ENCODE measurements around the gene KRTAP10-1. TPM values are rescaled to one million over a fixed set of nuclear protein-coding genes. Genes with fewer than 3 reads are reported as not detected.

Gene KRTAP10-1
- total RNA-seq, 4 donors from 2014 or later, result 0.83 to 8.5 (median 2.6) TPM; not detected in 1

DNA sequence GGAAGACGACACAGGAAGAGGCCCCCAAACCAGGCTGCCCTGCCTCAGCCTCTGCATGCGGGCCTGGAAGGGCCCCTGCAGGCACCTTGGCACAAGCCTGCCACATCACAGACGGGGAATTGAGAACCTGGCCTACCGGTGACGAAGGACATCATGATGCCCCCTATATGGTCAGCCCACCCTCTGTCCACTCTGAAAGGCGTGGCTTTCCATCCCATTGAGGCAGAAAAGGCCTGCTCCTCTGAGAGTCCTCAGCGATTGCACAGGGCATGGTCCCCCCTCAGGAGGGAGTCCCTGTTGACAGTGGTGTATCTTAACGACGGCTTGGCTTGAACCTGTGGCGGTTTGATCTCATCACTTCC is 11.4 kb downstream of the KRTAP10-1 start:
- TF ChIP-seq EP300 (IDR thresholded peaks at IDR 0.05), result no peak
- no peak for TF ChIP-seq POLR2AphosphoS5 (IDR thresholded peaks at IDR 0.05)
- 90% methylated on average over 7 of the region's 10 CpGs for WGBS
- Histone ChIP-seq H3K27ac (no peak overlapping the region), H3K4me1 (no peaks in the 10 kb centered on the region), H3K4me3 (no peak overlapping the region), H3K36me3 (no peaks in the 10 kb centered on the region), H3K9me3 (no peaks in the 10 kb centered on the region), H3K27me3 (peaks cover 16% of the 10 kb centered on the region)
- peak in 1 of 2 donors; percentile 44 for DNase-seq (ENCODE audit: low spot score in 2 of 2)

DNA sequence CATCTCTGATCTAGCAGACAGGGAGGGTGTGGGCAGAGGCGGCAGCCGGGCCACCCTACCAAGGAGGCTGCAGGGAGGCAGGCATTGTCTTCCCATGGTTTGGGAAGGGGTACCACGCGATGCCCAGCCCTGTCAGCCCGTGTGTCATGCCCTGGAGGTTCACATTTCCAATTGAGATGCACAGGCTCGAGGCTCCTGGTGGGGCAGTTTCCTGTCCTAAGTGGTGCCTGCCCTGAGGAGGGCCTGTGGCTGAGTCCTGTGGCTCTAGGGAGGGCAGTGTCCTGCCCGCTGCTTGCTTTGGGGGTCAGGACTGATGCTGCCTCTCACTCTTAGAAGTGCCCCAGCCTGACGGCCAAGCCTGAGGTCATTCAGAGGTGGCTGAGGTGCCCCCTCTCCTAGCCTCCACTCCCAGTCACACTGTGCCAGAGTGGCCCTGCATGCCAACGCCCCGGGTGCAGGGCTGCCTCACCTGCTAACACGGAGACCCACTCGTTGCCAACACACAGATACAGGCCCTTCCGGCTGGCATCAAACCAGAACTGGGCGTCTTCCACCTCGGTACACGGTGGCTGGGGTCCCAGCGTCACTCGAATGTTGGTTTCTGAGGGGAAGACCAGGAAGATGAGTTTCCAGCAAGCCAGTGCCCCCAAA is 11.9 kb downstream of the KRTAP10-1 start:
- Histone ChIP-seq H3K36me3 (no peaks in the 10 kb centered on the region), H3K9me3 (no peaks in the 10 kb centered on the region), H3K27ac (no peak overlapping the region), H3K27me3 (peaks cover 11% of the 10 kb centered on the region), H3K4me1 (no peaks in the 10 kb centered on the region), H3K4me3 (no peak overlapping the region)
- 62% methylated on average over 2 of the region's 18 CpGs for WGBS
- DNase-seq (ENCODE audit: low spot score in 2 of 2), result peak; percentile 35 to 71
- TF ChIP-seq EP300 (IDR thresholded peaks at IDR 0.05) (no peak), POLR2A (IDR thresholded peaks at IDR 0.05) (no peak), POLR2AphosphoS5 (IDR thresholded peaks at IDR 0.05) (no peak)
- TF ChIP-seq, protein P1, sequence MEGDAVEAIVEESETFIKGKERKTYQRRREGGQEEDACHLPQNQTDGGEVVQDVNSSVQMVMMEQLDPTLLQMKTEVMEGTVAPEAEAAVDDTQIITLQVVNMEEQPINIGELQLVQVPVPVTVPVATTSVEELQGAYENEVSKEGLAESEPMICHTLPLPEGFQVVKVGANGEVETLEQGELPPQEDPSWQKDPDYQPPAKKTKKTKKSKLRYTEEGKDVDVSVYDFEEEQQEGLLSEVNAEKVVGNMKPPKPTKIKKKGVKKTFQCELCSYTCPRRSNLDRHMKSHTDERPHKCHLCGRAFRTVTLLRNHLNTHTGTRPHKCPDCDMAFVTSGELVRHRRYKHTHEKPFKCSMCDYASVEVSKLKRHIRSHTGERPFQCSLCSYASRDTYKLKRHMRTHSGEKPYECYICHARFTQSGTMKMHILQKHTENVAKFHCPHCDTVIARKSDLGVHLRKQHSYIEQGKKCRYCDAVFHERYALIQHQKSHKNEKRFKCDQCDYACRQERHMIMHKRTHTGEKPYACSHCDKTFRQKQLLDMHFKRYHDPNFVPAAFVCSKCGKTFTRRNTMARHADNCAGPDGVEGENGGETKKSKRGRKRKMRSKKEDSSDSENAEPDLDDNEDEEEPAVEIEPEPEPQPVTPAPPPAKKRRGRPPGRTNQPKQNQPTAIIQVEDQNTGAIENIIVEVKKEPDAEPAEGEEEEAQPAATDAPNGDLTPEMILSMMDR (IDR thresholded peaks at IDR 0.05), result no peak

DNA sequence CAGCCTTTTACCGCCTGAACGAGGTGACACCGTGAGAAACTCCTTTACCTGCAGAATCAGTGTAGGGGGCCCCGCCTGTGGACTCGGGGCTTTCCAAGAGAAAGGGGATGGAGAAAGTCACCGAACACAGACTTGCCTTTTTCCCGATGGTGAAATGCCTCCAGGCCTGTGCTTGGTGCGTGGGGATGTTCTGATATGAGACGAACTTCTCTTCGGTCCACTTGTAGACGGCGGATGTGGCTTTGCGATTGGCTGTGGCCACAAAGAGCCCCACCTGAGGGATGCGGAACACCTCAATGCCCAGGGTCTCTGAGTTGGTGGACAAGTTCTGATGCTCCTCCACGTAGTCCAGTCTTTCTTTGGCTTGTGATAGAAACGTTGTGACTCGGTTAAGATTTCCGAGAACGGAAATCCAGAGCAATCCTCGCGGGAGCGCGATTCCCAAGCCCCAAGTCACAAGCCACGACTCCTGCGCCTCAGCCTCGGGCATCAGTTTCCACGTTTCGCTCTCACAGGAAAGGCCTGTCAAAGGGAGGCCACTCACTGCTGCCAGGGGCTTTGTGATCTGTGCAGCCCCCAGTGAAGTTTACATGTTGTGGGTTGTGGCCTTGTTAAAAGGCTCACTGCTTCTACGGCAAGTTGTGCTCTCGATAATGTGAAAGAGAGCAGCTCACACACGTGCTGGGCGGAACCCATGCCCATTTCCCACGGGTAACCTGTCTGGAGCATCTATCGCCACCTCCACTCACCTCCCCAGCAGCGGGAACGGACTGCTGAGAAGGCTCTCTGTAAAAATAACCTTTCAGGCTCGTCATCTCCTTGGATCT is 12.6 kb downstream of the KRTAP10-1 start:
- 90% methylated on average over 34 of the region's 37 CpGs for WGBS
- no peak overlapping the region for H3K4me3 ChIP-seq
- no peaks in the 10 kb centered on the region for H3K4me1 ChIP-seq
- DNase-seq (ENCODE audit: low spot score in 2 of 2), result peak; percentile 39 to 57
- no peaks in the 10 kb centered on the region for H3K9me3 ChIP-seq
- TF ChIP-seq POLR2AphosphoS5 (IDR thresholded peaks at IDR 0.05), result no peak
- no peak for TF ChIP-seq POLR2A (IDR thresholded peaks at IDR 0.05)
- peaks cover 11% of the 10 kb centered on the region for H3K27me3 ChIP-seq
- no peak overlapping the region for H3K27ac ChIP-seq
- no peaks in the 10 kb centered on the region for H3K36me3 ChIP-seq

DNA sequence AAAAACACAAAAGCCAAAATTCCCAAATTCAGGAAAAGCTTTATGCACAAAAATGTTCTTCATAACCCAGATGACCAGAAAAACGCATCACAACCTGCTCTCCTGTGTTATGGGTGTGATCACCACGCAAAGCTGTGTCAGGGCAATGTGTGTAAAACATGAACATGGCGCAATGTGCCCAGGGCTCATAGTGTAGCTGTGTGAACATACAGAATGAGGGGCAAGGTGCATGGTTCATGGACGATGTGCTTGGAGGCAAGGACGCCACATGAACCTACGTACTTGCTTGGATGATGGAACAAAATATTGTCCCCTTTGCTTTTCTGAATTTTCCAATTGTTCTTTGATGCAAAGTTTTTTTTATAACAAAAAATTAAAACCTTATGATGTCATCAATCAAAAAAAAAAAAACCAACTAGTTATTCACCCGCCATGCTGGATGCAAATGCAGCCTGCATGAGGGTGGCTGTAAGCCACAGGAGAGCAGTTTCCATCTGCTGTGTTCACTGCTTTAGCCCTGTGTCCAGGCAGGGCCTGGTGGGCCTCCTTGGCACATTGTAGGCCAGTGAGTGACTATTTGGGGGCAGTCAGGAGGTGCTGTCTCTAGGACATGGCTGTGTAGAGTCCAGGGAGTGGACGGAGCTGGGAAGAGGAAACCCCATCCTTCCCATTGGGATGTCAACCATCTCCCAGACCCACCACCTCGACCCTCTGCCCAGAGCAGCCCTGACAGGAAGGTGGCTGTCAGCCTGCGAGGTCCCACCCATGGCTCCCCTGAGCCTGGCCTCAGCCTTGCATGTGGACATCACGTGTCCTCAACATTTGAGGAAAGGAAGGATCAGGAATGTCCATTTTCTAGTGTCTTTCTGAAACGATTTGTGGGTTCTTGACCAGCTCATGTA is 13.6 kb downstream of the KRTAP10-1 start:
- Histone ChIP-seq H3K9me3 (no peaks in the 10 kb centered on the region), H3K27me3 (peaks cover 11% of the 10 kb centered on the region), H3K4me3 (no peak overlapping the region), H3K4me1 (no peaks in the 10 kb centered on the region), H3K27ac (no peak overlapping the region), H3K36me3 (no peaks in the 10 kb centered on the region)
- peak; percentile 34 to 43 for DNase-seq (ENCODE audit: low spot score in 2 of 2)
- TF ChIP-seq, protein P1 (IDR thresholded peaks at IDR 0.05), result no peak
- TF ChIP-seq POLR2AphosphoS5 (IDR thresholded peaks at IDR 0.05), result no peak
- no peak for TF ChIP-seq POLR2A (IDR thresholded peaks at IDR 0.05)
- no peak for TF ChIP-seq EP300 (IDR thresholded peaks at IDR 0.05)
- WGBS, result 87% methylated on average over 12 of the region's 12 CpGs

DNA sequence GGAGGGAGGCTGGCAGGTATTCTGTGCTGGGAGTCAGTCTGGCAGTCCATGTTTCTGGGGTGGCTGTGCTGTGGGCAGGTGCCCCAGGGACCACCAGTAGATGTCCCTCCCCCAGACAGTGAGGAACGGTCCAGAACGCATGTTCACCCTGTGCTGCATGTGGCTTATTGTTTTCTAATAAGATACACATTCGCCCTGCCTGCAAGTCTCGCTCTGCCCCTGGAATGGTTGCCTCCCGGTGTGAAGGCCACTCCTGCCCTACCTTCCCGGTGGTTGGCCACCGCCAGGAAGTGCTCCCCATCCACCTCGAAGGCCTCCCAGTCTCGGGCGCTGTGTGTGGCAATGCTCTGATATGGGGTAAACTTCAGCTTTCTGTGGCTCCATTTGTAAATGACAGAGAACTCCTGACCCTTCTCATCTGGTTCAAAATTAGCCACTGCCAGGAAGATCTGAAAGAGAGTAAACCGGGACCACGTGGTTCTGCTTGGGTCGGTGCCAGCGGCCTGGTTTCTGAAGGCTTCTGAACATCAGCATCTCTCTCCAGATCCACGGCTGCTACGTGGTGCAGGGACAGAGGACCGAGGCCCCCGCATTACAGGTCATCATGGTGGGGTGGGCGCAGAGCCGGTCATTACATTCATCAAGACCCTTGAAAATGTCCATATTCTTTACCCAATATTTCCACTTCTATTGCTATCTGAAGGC is 14.5 kb downstream of the KRTAP10-1 start:
- peaks cover 12% of the 10 kb centered on the region for H3K27me3 ChIP-seq
- H3K4me3 ChIP-seq, result no peak overlapping the region
- 87% methylated on average over 20 of the region's 20 CpGs for WGBS
- TF ChIP-seq EP300 (IDR thresholded peaks at IDR 0.05) (no peak), POLR2AphosphoS5 (IDR thresholded peaks at IDR 0.05) (no peak), POLR2A (IDR thresholded peaks at IDR 0.05) (no peak)
- TF ChIP-seq, protein P1 (IDR thresholded peaks at IDR 0.05), result no peak
- H3K27ac ChIP-seq, result no peak overlapping the region
- no peaks in the 10 kb centered on the region for H3K9me3 ChIP-seq
- DNase-seq (ENCODE audit: low spot score in 2 of 2), result peak; percentile 52 to 72
- H3K4me1 ChIP-seq, result no peaks in the 10 kb centered on the region
- H3K36me3 ChIP-seq, result no peaks in the 10 kb centered on the region
